GM19463 (cell line): ENCODE results near the gene PHOSPHO1.

Source experiments
- ATAC-seq: cut with Tn5 transposase; IDR thresholded peaks from one replicate; pipeline ENCODE4 v1.9.1; 2021; ENCODE audit warnings: mild to moderate bottlenecking, moderate library complexity; ENCODE audit not compliant: unreplicated experiment

Gene PHOSPHO1

GRCh38 chr17:49247944-49248343, 17.4 kb upstream of the PHOSPHO1 start:
- no peak for ATAC-seq

DNA sequence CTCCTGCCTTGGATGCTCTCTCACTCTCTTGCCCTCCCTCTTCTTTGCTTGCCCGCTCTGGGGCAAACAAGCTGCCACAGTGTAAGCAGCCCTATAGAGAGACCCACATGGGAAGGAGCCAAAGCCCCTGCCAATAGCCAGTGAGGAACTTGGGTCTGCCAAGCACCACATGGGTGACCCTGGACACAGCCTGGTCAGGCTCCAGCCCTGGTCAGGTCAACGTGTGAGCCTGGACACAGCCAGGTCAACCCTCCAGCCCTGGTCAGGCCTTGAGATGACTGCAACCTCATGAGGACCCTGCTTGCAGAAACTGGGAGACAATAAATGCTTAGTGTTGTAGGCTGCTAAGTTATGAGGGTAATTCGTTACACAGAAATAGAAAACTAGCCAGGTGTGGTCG, 14.3 kb upstream of the PHOSPHO1 start:
- no peak for ATAC-seq

DNA sequence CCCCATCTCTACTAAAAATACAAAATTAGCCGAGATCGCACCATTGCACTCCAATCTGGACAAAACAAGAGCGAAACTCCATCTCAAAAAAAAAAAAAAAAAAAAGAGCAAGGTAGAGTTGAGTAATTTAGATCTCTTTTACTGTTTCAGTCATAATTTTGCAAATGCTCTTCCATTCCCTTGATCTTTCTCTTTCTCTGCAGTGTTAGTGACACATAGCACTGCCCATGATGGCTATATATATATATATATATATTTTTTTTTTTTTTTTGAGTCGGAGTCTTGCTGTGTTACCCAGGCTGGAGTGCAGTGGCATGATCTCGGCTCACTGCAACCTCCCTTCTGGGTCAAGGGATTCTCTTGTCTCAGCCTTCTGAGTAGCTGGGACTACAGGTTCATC, 12.2 kb upstream of the PHOSPHO1 start:
- no peak for ATAC-seq

DNA sequence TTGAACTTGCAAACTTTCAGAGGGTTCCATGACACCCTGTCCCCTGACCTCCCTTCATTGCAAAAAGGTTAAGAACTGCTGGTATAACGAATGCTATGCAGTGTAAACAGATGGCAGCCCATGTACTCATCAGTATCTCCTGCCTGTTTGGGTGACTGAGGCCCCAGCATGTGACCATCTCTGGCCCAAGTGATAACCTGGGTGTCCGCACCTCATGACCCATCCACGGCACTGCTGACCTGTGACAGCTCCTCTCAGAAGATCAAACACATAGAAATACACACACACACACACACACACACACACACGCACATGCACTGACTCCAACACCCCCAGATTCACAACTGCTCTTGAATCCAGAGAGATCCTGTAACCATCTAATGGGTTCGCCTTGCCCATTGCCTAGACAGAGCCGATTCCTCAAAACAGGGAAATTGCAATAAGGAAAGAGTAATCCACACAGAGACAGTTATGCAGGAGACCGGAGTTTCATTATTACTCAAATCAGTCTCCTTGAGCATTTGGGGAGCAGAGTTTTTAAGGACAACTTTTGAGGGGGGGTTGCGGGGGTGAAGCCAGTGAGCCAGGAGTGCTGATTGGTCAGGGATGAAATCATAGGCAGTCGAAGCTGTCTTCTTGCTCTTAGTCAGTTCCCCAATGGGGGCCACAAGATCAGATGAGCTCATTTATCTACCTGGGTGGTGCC, 11.3 kb upstream of the PHOSPHO1 start:
- ATAC-seq = no peak

DNA sequence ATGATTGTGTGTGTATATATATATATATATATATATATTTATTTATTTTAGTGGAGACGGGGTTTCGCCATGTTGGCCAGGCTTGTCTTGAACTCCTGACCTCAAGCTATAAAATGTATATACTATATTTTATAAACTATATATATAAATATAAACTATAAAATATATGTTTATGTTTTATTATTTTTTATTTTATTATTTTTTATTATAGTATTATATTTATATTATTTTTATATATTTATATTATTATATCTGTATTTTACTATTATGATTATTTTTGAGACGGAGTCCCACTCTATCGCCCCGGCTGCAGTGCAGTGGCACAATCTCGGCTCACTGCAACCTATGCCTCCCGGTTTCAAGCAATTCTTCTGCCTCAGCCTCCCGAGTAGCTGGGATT, 10.5 kb upstream of the PHOSPHO1 start:
- no peak for ATAC-seq

GRCh38 chr17:49240619-49241018, 10.0 kb upstream of the PHOSPHO1 start:
- ATAC-seq = no peak

DNA sequence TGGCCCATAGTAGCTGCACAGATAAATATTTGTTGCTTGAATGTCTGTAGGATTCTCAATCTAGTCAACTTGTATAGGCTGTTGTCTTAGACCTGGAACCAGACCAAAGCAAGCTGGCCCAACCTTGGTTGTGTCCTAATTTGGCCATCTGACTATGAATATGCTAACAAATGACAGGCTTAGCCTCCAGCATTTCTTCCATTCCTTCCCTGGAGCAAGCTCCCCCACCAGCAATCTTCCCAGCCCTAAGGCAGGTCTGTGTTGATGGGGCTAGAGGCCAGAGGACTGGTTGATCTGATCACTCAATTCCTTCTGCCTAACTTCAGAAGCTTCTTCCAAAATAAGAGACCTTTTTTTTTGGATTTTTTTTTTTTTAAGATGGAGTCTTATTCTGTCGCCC, 9.4 kb upstream of the PHOSPHO1 start:
- no peak for ATAC-seq

GRCh38 chr17:49235896-49236295, 5.3 kb upstream of the PHOSPHO1 start:
- ATAC-seq = no peak

DNA sequence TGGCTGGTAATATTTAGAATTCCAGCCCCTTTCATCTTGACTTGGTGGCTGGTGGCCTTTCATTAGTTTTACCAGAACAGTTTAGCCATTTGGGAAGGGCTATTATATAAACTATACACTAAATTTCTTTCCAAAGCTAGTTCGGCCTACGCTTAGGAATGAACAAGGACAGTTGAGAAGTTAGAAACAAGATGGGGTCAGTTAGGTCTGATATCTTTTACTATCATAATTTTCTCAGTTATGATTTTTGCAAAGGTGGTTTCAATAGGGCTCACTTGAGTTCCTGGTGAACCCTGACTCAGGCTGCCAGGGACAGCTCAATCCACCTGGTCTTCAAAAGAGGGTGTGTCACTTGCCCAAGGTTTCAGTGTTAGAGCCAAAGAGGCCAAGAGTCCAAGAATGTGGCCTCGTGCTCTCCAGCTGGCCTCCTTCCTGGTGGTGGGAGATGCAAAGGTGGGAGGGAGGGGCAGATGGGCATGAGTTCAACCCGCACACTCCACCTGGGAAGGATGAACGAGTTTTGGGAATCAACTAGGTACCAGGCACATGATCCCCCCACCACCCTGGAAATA, 4.0 kb upstream of the PHOSPHO1 start:
- no peak for ATAC-seq

- ATAC-seq = no peak
These were observed 942 bp upstream of the PHOSPHO1 start for GRCh38 chr17:49231563-49231894.

DNA sequence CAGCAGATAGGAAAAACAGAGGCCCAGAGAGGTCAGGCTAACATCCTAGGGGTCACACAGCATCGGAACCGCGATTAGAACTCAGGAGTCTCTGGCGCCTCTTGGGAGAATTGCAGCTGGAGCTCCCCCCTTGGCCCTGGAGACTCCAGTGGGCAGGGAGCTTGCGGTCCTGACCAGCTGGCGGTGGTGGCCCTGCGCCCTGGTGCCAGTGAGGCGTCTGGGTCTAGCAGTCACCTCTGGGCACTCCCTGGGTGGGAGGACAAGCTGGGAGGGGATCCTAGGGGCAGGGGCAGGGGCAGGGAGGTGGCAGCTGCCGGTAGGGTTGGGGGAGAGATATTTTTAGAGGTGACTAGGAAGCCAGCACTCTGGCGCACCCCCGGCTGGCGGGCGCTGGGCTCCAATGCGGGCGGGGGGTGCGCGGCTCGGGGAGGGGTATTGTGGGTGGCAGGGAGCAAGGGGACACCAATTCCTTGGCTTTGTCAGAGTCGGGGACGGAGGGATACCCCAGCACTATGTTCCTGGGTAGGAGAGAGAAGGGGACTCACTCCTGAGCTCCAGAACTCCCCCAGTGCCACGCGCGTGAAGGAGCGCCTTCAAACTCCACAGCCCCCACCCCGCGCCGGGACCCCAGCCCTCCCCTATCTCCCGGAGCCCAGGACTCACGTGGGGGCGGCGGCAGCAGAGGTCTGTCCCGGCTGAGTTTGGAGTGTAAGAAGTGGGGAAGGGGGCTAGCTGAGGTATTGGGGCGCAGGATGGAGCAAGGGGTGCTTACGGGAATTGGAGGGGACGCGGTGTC, 584 bp downstream of the PHOSPHO1 start:
- ATAC-seq = no peak

- no peak for ATAC-seq
These were observed 1.3 kb downstream of the PHOSPHO1 start for GRCh38 chr17:49229076-49229804.

DNA sequence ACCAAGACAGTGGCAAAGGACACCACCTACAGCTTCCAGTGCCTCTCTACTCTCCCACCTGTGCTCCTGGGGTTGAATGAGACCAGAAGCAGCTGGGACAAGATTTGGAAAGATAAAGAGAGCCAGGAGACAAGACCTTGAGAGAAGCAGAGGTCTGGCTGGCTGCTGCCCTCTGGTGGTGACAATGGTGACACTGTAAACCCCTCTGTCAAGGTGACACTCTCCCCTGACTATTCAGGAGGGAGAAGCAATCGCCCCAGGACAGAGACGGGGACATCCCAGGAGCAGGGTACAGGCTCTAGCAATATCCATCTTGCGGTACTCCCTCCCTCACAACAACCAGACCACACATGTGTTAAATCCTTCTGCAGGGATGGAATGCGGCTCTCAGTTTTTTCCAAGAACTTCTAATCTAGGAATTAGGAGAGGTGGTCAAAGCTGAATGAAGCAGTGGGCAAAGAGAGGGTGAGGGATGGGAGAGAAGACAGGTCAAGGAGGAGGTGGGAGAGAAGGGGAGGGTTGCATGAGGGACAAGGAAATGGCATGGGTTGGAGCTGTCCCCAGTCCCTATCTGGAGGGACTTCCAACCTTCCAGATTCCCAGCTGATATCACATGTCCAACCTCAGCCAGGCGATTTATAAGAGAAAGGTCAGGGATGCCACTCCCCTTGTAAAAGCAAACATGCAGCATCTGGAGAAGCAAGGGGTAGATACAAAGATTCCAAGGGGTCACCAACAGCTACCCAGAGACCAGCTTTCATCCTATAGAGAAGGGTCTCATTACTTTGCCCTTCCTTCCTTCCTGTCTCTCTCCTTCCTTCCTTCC, 2.9 kb downstream of the PHOSPHO1 start:
- ATAC-seq = no peak

GRCh38 chr17:49226771-49227435, 3.7 kb downstream of the PHOSPHO1 start:
- ATAC-seq = no peak

DNA sequence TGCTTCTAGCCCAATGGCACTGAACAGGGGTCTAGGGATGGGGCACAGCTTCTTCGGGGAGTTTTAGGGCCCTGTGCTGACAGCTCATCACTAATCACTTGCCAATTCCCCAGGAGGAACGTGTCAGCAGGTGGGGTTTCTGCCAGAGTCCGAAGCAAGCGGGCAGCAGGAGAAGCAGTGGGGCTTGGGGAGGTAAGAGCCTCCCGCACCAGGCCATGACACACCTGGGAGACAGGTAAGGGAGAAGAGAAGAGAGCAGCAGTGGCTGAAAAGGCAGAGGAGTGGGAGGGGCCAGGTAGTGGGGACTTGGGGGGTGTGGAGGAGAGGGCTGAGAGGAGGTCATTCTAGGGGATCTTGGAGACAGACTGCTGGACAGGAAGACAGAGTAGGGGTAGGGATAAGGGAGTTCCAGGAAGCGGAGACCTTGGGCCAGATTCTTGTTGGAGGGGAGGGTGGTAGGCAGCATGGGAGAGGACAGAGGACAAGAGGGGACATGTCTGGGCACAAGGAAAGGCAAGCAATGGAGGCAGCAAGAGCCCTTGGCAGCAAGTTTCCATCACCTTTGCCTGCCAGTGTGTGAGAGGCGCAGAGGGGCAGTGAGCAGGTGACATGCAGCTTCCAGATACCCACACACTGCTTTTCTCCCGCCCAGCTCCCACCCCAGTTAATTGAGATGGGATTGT, 4.9 kb downstream of the PHOSPHO1 start:
- no peak for ATAC-seq

- ATAC-seq = no peak
These were observed 5.6 kb downstream of the PHOSPHO1 start for GRCh38 chr17:49224997-49225337.

DNA sequence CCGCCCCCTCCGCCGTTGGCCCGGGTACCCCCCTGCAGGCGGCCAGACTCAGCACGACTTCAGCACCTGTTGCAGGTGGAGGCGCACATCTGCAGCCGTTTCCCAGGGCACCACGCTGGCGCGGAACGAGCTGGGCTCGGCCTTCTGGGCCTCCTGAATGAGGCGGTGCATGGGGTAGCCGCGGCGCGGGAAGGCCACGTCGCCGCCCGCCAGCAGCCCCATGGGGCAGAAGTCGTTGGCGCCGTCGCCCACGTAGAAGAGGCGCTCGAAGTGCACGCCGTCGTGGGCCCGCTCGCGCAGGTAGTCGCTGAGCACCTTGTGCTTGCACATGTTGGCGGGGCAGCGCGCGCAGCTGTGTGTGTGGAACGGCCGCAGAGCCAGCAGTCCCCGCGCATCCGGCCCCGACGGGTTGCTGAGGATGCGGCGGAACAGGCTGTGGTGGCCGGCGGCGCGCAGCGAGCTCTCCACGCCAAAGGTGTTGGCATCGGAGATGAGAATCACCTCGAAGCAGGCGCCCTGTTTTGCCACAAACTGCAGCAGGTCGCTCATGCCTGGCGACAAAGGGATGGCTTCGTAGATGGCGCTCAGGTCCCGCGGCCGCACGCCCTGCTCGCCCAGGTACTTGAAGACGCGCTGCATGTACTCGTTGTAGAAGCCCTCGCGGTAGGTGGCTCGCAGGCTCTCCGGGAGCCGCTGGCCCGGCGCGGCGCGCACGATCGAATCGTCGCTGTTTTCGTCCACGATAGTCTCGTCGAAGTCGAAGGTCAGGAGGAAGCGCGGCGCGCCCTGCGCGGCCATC, 6.2 kb downstream of the PHOSPHO1 start:
- no peak for ATAC-seq

DNA sequence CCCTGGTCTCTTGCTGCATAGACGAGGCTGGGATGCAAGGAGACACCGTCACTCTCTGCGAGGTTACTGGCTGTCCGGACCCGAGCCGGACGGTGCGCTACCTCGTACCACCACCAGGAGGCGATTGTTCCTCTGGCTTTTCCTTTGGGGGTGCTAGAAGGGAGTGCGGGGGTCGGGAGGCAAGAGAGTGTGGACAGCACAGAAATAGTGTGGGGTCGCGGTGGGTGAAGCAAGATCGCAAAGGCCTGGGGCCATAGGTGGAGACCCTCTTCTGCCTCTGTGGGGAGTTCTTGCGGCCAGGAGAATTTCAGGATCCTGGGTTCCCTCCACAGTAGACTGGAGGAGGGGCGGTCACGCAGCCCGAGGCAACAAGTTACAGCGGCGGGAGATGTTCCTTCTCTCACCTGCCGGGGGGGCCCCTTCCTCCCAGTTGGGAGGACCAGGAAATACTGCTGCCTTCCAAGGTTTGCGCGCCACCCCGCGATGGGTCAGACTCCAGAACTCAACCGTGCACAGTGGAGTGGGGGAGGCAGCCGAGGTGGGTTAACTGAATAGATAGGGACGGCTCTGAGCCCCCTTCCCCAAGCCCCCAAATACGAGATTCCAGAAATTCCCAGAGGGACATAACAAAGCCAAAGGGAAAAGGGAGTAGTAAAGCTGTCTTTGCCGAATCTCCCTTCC, 6.9 kb downstream of the PHOSPHO1 start:
- no peak for ATAC-seq

GRCh38 chr17:49223168-49223516, 7.4 kb downstream of the PHOSPHO1 start:
- ATAC-seq = no peak
